ENCODE results near the gene RCN2. TPM values are rescaled to one million over a fixed set of nuclear protein-coding genes. Genes with fewer than 3 reads are reported as not detected.

The RCN2 gene
- total RNA-seq, 1 donor from 2014 or later = 65.5 TPM

- DNase-seq (ENCODE audit: low spot score in 2 of 2) = peak in 1 of 2 donors; percentile 50
These were observed 69.8 kb downstream of the RCN2 start for GRCh38 chr15:77001351-77001750.

DNA sequence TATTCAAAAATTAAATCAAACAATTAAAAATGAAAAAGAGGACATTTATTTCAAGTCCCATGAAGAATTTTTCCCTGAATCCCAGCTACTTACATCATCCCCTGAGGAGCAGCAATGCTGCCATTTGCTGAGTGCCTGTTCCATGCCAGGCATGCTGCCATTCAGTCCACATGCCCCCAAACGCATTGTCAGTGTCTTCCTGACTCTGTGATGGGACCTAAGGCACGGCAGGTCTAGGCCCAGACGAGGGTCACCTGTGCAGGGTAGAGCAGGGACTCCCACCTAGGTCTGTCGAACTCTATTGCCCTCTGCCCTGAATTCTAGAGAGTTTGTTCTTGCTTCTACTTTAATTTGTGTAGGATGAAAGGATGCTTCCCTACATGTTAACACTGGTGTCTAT, 70.4 kb downstream of the RCN2 start:
- no peak overlapping the region for H3K4me3 ChIP-seq
- H3K9me3 ChIP-seq = no peaks in the 10 kb centered on the region
- intact Hi-C loops (cut with DNase I) = no loop called here
- H3K4me1 ChIP-seq = peaks cover 4 to 14% of the 10 kb centered on the region in 2 donors
- H3K27me3 ChIP-seq = no peaks in the 10 kb centered on the region
- TF ChIP-seq CTCF (IDR thresholded peaks at IDR 0.05) = no peak
- no peak overlapping the region for H3K27ac ChIP-seq
- DNase-seq (ENCODE audit: low spot score in 2 of 2) = peak in 1 of 2 donors; percentile 34
- no peaks in the 10 kb centered on the region for H3K36me3 ChIP-seq

More at GRCh38 chr15:77001351-77001750, 69.8 kb downstream of the RCN2 start:
- no peak overlapping the region for H3K4me3 ChIP-seq
- no peaks in the 10 kb centered on the region for H3K36me3 ChIP-seq
- no peaks in the 10 kb centered on the region for H3K9me3 ChIP-seq
- H3K4me1 ChIP-seq = peaks cover 9 to 20% of the 10 kb centered on the region in 2 donors
- no peak for TF ChIP-seq CTCF (IDR thresholded peaks at IDR 0.05)
- no peaks in the 10 kb centered on the region for H3K27me3 ChIP-seq
- H3K27ac ChIP-seq = no peak overlapping the region
- intact Hi-C loops (cut with DNase I) = no loop called here

- TF ChIP-seq CTCF (IDR thresholded peaks at IDR 0.05) = no peak
- Histone ChIP-seq H3K27me3 (no peaks in the 10 kb centered on the region), H3K4me1 (peaks cover 0 to 9% of the 10 kb centered on the region in 2 donors), H3K36me3 (no peaks in the 10 kb centered on the region), H3K9me3 (no peaks in the 10 kb centered on the region), H3K4me3 (no peak overlapping the region), H3K27ac (no peak overlapping the region)
- intact Hi-C loops (cut with DNase I) = no loop called here
- DNase-seq (ENCODE audit: low spot score in 2 of 2) = peak in 1 of 2 donors; percentile 56
These were observed 70.9 kb downstream of the RCN2 start for GRCh38 chr15:77002436-77002835.

DNA sequence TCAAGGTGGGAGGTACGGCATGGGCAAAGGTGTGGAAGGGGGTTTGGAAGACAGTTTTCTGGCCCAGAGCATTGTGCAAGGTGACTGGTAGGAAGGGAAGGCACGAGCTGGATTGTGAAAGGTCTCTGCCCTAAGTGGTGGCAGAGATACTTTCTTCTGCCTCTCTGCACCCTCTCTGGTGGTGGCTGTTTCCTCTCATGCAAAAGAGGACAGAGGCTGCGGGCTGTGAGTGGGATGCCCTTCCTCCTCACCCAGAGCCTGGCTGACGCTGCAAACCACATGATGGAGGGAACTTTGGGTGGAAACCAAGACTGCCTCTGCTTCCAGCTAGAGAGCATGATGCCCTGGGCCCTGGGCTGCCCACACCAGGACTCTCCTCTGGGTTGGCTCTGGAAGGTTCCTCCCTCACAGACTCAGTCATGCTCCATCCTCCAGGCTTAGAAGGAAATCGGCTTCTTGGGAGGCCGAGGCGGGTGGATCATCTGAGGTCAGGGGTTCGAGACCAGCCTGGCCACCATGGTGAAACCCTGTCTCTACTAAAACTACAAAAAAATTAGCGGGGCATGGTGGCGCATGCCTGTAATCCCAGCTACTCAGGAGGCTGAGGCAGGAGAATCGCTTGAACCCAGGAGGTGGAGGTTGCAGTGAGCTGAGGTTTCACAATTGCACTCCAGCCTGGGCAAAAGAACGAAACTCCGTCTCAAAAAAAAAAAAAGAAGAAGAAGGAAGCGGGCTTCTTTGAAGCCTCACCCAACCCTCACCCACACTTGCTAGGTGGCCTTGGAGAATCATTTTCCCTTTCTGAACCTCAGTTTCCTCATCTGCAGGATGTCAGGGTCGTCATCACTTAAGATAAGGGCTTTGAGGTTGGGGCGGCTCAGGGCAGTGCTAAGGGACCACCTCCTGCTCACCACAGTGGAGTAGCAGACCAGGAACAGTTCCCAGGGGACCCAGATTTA, 71.7 kb downstream of the RCN2 start:
- Histone ChIP-seq H3K9me3 (no peaks in the 10 kb centered on the region), H3K4me1 (peaks cover 0 to 5% of the 10 kb centered on the region in 2 donors), H3K27me3 (no peaks in the 10 kb centered on the region), H3K36me3 (no peaks in the 10 kb centered on the region), H3K4me3 (no peak overlapping the region), H3K27ac (peak overlapping the region in 1 of 2 donors; percentile 38)
- no peak for DNase-seq (ENCODE audit: low spot score in 2 of 2)
- intact Hi-C loops (cut with DNase I) = no loop called here
- no peak for TF ChIP-seq CTCF (IDR thresholded peaks at IDR 0.05)

Other genes with a start within 250 kb of the RCN2 start
- 78.1 TPM for gene SCAPER, start 26.4 kb upstream of the RCN2 start, total RNA-seq
- 14.6 TPM for gene PSTPIP1, start 63.4 kb downstream of the RCN2 start, total RNA-seq
- gene TSPAN3, start 139.4 kb downstream of the RCN2 start, total RNA-seq = 98.2 TPM

All from ascending aorta (tissue), 2 donors.